GM19395 (cell line): ENCODE data around the gene RDH13.
"Not testable (repeated sequence)": the region's sequence is repeated elsewhere in the genome, so short reads cannot be mapped to it uniquely, and the experiment has no call there.

ENCODE experiments used
- ATAC-seq: cut with Tn5 transposase; IDR thresholded peaks from one replicate; pipeline ENCODE4 v1.9.1; 2021; ENCODE audit warnings: mild to moderate bottlenecking, moderate library complexity; ENCODE audit not compliant: unreplicated experiment

Gene RDH13

GRCh38 chr19:55020351-55020750 is 42.6 kb downstream of the RDH13 start:
- not testable (repeated sequence) for ATAC-seq

DNA sequence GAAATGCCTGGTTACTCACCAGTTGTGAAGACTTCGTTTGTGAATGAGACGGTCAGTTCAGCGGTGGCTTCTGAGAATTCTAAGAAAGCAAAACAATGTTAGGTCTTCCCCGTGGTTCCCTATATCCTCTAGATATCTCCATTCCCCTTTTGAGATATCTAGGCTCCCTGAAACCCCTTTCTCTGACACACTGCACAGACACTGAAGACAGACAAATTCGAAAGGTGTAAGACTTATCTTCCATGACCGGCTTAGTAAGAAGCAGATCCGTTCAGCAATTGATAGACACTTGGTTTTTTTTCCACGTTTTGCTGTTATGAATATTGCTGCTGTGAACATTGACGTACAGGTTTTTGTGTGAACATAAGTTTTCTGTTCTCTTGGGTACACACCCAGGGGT is 44.3 kb downstream of the RDH13 start:
- ATAC-seq = no peak

- ATAC-seq = no peak
These were observed 44.7 kb downstream of the RDH13 start for GRCh38 chr19:55018216-55018615.

DNA sequence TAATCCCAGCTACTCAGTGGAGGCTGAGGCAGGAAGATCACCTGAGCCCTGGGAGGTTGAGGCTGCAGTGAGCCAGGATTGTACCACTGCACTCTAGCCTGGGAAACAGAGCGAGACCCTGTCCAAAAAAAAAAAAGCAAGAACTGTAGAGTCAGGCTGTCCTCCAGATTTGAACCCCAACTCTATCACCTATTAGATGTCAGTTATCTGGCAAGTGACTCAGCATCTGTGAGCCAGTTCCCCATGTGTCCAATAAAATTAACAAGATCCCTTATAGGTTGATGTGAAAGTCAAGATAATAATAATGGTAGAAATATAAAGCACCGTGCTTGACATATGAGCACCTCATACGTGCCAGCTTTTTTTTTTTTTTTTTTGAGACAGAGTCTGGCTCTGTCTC is 46.9 kb downstream of the RDH13 start:
- no peak for ATAC-seq

DNA sequence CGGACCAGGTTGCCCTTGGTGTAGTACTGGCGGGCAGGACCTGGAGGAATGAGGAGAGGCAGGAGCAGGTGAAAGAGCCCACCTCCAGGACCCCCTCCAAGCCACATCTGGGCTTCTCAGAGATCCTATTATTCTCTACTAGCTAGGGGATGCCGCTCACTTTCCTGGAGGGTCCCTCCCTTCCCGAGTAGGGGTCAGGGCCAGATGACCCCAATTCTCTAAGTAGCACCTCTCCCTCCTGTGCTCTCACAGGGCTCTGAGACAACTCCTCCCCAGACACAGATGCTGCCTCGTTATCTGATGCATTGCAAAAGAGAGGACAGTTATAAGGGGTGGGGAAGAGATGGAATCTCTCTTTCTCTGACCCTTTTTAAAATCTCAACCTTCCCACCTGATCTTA is 47.8 kb downstream of the RDH13 start:
- no peak for ATAC-seq

DNA sequence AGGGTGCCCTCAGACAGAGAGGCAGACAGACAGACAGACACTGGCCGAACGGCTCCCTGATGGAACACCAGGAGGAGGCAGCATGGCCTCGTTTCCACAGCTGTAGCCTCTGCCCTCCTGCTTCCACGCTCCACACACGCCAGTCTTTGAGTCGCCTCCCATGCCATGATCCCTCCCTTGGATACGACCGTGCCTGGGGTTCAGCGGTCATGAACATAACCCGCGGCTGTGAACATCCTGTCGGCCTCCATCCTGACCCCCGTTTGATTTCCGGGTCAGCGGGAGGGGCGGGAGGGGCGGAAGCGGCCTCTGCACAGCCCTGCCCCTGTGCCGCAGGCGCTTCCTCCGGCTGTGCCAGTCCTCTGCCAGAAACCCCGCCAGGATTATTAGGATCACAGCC is 48.2 kb downstream of the RDH13 start:
- ATAC-seq = no peak

DNA sequence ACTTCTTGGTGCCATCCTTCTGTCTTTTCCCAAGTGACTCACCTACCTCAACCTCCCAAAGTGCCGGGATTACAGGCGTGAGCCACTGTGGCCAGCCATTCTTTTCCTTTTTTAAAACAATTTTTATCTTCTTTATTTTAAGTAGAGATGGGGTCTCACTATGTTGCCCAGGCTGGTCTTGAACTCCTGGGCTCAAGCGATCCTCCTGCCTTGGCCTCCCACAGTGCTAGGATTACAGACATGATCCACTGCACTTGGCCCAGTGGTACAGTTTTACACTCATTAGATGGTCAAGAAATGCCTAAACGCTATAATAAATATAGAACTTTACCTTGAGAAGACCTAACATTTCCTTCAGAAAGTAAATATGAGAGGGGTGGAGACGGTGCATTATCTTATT is 49.4 kb downstream of the RDH13 start:
- no peak for ATAC-seq

DNA sequence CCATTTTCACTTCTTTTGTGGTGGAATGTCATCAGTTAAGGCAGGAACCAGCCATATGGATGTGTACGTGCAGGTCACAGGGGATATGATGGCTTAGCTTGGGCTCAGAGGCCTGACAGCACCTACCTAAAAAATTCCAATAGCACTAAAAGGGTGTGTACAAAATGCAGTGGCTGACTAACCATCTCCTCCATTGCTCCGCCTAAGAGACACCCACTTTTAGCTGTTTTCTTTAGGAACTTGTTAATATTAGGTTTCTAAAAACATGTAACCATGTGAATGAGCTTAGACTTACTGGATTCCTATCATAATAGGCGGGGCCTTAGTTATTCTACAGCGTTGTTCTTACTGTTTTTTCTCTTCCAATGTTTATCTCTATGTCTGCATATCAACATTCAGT is 50.6 kb downstream of the RDH13 start:
- no peak for ATAC-seq

DNA sequence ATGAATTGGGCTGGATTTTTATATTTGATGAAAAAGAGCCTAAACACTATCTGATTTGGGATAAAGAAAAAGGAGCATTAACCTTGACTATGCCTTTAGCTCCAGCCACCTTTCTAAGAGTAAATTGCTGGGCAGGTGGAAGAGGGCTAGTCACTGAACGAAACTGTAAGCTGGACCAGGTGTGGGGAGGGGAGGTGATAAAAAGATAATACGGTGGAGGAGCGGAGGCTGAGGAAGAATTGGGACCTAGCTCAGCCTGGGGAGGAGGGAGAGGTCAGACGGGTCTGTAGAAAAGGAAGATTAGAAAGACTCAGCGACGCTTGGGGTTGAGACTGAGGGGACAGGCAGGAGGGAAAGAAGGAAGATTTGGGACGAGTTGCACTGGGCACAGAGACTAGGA is 52.4 kb downstream of the RDH13 start:
- not testable (repeated sequence) for ATAC-seq

DNA sequence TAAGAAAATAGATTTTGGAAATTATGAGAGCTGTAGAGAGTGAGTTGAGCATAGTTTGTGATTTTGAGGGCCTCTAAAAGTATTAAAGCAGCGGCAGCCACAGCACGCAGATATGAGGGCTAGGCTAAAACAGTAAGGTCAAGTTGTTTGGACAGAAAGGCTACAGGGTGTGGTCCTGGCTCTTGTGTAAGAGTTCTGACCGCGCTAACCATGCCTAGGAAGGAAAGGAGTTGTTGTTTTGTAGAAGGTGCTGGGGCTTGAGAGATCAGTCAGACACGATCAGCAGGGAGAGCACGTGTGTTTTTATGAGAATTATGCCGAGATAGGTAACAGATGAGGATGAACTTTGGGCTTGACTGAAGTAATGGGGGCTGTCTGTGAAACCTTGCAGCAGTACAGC is 54.2 kb downstream of the RDH13 start:
- not testable (repeated sequence) for ATAC-seq

GRCh38 chr19:55008189-55008588 is 54.8 kb downstream of the RDH13 start:
- ATAC-seq = not testable (repeated sequence)

GRCh38 chr19:55007537-55007936 is 55.4 kb downstream of the RDH13 start:
- not testable (repeated sequence) for ATAC-seq

GRCh38 chr19:55006795-55007194 is 56.2 kb downstream of the RDH13 start:
- ATAC-seq = not testable (repeated sequence)

DNA sequence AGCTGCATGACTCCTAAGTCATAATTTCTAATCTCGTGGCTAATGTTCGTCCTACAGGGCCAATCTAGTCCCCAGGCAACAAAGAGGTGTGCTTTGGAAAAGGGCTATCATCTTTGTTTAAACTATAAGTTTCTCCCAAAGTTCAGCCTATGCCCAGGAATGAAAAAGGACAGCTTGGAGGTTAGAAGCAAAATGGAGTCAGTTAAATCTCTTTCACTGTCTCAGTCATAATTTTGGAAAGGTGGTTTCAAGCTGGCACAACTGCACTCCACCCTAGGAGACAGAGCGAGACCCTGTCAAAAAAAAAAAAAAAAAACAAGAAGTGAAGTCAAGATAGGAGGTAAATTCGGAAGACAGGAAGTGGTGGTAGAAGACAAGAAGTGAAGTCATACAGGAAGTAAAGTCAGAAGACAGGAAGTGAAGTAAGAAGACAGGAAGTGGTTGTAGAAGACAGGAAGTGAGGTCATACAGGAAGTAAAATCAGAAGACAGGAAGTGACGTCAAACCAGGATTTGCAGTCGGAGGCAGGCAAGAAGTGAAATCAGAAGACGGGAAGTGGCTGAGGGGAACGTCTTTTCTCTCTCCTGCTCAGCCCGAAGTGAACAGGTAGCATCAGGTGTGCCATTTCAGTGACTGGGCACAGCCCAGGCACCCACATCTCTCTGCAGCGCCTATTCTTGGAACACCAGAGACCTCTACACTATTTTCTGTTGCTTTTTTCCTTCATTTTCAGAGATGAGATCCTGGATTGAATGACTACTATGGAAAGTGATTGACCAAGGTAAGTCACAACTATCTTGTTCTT is 57.1 kb downstream of the RDH13 start:
- ATAC-seq = no peak

- no peak for ATAC-seq
These were observed 62.2 kb downstream of the RDH13 start for GRCh38 chr19:55000761-55001160.

GRCh38 chr19:54998751-54999239 is 64.2 kb downstream of the RDH13 start:
- not testable (repeated sequence) for ATAC-seq

DNA sequence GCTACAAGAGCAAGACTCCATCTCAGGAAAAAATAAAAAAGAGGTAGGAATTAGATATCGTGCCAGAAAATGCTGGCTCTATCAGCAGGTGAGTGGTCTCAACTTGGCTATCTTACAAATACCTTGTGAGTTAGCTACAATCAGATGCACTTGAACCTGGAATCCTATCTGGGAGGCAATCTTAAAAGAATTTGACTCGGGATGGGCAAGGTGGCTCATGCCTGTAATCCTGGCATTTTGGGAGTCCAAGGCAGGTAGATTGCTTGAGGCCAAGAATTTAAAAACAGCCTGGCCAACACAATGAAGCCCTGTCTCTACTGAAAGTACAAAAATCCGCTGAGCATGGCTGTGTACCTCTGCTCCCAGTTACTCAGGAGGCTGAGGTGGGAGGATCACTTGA is 67.4 kb downstream of the RDH13 start:
- ATAC-seq = no peak
